HG03175 (cell line): ENCODE measurements around the gene TSPAN31.

Experiments used
- ATAC-seq: cut with Tn5 transposase; IDR thresholded peaks from one replicate; pipeline ENCODE4 v1.9.1; 2021; ENCODE audit warnings: mild to moderate bottlenecking, moderate library complexity; ENCODE audit not compliant: unreplicated experiment

TSPAN31 gene

GRCh38 chr12:57782243-57782607, 37.4 kb downstream of the TSPAN31 start:
- ATAC-seq = peak; percentile 20

DNA sequence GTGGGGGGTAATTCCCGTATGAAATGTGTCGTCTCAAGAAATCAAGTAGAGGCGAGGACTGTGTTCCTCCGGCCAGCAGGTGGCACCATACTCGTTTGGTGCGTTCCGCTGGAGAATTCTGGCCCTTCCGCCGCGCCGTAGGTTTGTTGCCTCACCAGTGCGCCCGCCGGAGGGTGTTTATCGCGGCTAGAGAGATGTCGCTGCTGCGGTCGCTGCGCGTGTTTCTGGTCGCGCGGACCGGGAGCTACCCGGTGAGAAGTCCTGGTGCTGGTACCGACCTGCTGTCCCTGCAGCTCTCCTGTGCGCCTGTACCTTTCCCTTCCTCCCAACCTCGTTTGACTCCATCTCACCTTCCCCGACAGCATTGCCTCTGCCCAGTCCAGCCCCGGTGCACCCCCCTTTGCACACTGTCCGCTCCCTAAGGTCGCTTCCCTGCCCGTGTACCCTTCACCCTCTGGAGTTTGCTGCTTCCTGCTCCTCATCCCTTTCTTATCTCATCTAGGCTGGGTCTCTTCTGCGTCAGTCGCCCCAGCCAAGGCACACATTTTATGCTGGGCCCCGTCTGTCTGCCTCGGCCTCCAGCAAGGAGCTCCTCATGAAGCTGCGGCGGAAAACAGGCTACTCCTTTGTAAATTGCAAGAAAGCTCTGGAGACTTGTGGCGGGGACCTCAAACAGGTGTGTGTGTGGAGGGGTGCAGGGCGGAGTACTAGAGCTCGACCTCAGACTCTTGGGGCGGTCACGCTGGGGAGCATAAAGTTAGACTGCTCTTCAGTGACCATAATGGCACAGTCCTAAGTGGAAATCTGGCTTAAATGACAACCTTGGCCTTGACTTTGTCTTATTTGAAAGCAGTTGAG, 38.0 kb downstream of the TSPAN31 start, which contains the start of gene TSFM:
Gene TSFM, plus strand, starts transcription at position 180 of the 858 bp plus-strand sequence. Its CDS starts 15 bp downstream, at position 195.
- peak; percentile 92 for ATAC-seq

GRCh38 chr12:57783466-57783801, 38.6 kb downstream of the TSPAN31 start:
- ATAC-seq = no peak

DNA sequence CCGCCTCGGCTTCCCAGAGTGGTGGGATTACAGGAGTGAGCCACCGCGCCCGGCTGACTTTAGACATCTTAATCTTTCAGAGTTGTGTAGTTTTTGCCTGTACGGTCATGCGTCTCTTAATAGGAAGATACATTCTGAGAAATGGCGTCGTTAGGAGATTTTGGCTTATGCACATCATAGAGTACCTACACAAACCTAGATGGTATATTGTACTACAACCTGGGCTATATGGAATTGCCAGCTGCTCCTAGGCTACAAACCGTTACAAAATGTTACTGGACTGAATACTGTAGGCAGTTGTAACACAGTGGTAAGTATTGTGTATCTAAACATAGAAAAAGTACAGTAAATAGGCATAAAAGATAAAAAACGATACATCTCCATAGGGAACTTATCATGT, 39.0 kb downstream of the TSPAN31 start:
- no peak for ATAC-seq

DNA sequence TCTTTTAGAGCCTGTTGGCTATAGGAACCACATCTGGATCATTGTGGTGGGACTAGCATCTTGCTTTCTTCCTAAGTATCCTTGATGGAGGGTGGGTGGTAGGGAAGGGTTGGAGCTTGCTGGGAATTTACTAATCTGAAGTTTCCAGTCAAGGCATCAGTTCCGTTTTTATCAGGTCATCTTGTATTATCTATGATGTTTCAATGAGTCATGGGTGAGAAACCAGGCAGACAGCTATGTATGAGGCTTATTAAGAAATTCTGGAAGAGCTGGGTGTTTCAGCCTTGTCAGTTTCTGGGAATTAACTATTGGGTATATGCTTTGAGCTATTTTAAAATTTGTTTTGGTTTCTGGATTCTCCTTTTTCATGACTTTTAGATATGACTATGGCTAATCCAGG, 49.1 kb downstream of the TSPAN31 start:
- no peak for ATAC-seq

DNA sequence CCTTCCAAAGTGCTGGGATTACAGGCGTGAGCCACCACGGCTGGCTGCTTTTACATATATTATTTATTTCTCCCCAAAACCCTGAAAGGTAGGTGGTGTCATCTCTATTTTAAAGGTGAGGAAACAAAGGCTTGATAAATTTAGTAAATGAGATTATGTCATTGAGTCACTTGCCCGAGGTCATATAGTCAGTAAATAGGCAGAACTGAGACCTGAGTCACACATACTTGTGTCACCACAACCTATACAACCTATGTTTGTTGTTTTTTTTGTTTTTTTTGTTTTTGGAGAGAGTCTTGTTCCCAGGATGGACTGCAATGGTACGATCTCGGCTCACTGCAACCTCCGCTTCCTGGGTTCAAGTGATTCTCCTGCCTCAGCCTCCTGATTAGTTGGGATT, 50.5 kb downstream of the TSPAN31 start:
- ATAC-seq = no peak

GRCh38 chr12:57796996-57797395, 52.2 kb downstream of the TSPAN31 start:
- no peak for ATAC-seq

GRCh38 chr12:57797933-57798332, 53.1 kb downstream of the TSPAN31 start:
- no peak for ATAC-seq
